ENCODE measurements around the gene PI4KA.
"Not testable (repeated sequence)": the region's sequence is repeated elsewhere in the genome, so short reads cannot be mapped to it uniquely, and the experiment has no call there.

The PI4KA gene

GRCh38 chr22:20852076-20852475 is 6.5 kb downstream of the PI4KA start:
- Histone ChIP-seq H3K9ac (ENCODE audit: low read depth in 1 of 2, low read length in 2 of 2) (no peak overlapping the region), H3K4me1 (ENCODE audit: control insufficient read depth in 1 of 2, insufficient read depth in 2 of 2, low read length in 2 of 2) (peaks cover 6 to 7% of the 10 kb centered on the region in 2 donors), H3K27ac (ENCODE audit: low read depth, low read length) (no peak overlapping the region), H3K27me3 (ENCODE audit: control insufficient read depth in 1 of 2, insufficient read depth in 2 of 2, low read length in 2 of 2) (no peaks in the 10 kb centered on the region), H3K36me3 (ENCODE audit: control insufficient read depth in 1 of 2, insufficient read depth in 2 of 2, low read length in 2 of 2) (no peaks in the 10 kb centered on the region), H3K4me3 (ENCODE audit: low read depth in 1 of 2, low read length in 2 of 2) (no peak overlapping the region), H3K9me3 (ENCODE audit: control insufficient read depth in 1 of 2, low read length in 2 of 2) (no peaks in the 10 kb centered on the region)

- no peak overlapping the region for H3K9ac ChIP-seq (ENCODE audit: low read depth in 1 of 2, low read length in 2 of 2)
- H3K4me3 ChIP-seq (ENCODE audit: low read depth in 1 of 2, low read length in 2 of 2) = no peak overlapping the region
- no peaks in the 10 kb centered on the region for H3K9me3 ChIP-seq (ENCODE audit: control insufficient read depth in 1 of 2, low read length in 2 of 2)
- no peaks in the 10 kb centered on the region for H3K36me3 ChIP-seq (ENCODE audit: control insufficient read depth in 1 of 2, insufficient read depth in 2 of 2, low read length in 2 of 2)
- H3K27me3 ChIP-seq (ENCODE audit: control insufficient read depth in 1 of 2, insufficient read depth in 2 of 2, low read length in 2 of 2) = no peaks in the 10 kb centered on the region
- H3K4me1 ChIP-seq (ENCODE audit: control insufficient read depth in 1 of 2, insufficient read depth in 2 of 2, low read length in 2 of 2) = peaks cover 16 to 21% of the 10 kb centered on the region in 2 donors
- no peak overlapping the region for H3K27ac ChIP-seq (ENCODE audit: low read depth, low read length)
These were observed 11.2 kb downstream of the PI4KA start for GRCh38 chr22:20847318-20847822.

GRCh38 chr22:20844055-20845037 is 14.3 kb downstream of the PI4KA start:
- no peaks in the 10 kb centered on the region for H3K36me3 ChIP-seq (ENCODE audit: control insufficient read depth in 1 of 2, insufficient read depth in 2 of 2, low read length in 2 of 2)
- H3K9me3 ChIP-seq (ENCODE audit: control insufficient read depth in 1 of 2, low read length in 2 of 2) = no peaks in the 10 kb centered on the region
- no peaks in the 10 kb centered on the region for H3K27me3 ChIP-seq (ENCODE audit: control insufficient read depth in 1 of 2, insufficient read depth in 2 of 2, low read length in 2 of 2)

GRCh38 chr22:20843501-20843900 is 15.1 kb downstream of the PI4KA start:
- no peak overlapping the region for H3K27ac ChIP-seq (ENCODE audit: low read depth, low read length)
- H3K27me3 ChIP-seq (ENCODE audit: control insufficient read depth in 1 of 2, insufficient read depth in 2 of 2, low read length in 2 of 2) = no peaks in the 10 kb centered on the region
- no peak overlapping the region for H3K4me3 ChIP-seq (ENCODE audit: low read depth in 1 of 2, low read length in 2 of 2)
- H3K36me3 ChIP-seq (ENCODE audit: control insufficient read depth in 1 of 2, insufficient read depth in 2 of 2, low read length in 2 of 2) = no peaks in the 10 kb centered on the region
- H3K9me3 ChIP-seq (ENCODE audit: control insufficient read depth in 1 of 2, low read length in 2 of 2) = no peaks in the 10 kb centered on the region
- no peak overlapping the region for H3K9ac ChIP-seq (ENCODE audit: low read depth in 1 of 2, low read length in 2 of 2)
- H3K4me1 ChIP-seq (ENCODE audit: control insufficient read depth in 1 of 2, insufficient read depth in 2 of 2, low read length in 2 of 2) = peaks cover 30% of the 10 kb centered on the region in 2 donors

More at GRCh38 chr22:20844055-20845037, 14.3 kb downstream of the PI4KA start:
- Histone ChIP-seq H3K9ac (ENCODE audit: low read depth in 1 of 2, low read length in 2 of 2) (no peak overlapping the region), H3K4me3 (ENCODE audit: low read depth in 1 of 2, low read length in 2 of 2) (no peak overlapping the region), H3K27ac (ENCODE audit: low read depth, low read length) (no peak overlapping the region), H3K4me1 (ENCODE audit: control insufficient read depth in 1 of 2, insufficient read depth in 2 of 2, low read length in 2 of 2) (peaks cover 30% of the 10 kb centered on the region in 2 donors)

- H3K36me3 ChIP-seq (ENCODE audit: control insufficient read depth in 1 of 2, insufficient read depth in 2 of 2, low read length in 2 of 2) = no peaks in the 10 kb centered on the region
- no peaks in the 10 kb centered on the region for H3K9me3 ChIP-seq (ENCODE audit: control insufficient read depth in 1 of 2, low read length in 2 of 2)
- peaks cover 30 to 34% of the 10 kb centered on the region in 2 donors for H3K4me1 ChIP-seq (ENCODE audit: control insufficient read depth in 1 of 2, insufficient read depth in 2 of 2, low read length in 2 of 2)
- no peak overlapping the region for H3K4me3 ChIP-seq (ENCODE audit: low read depth in 1 of 2, low read length in 2 of 2)
- no peaks in the 10 kb centered on the region for H3K27me3 ChIP-seq (ENCODE audit: control insufficient read depth in 1 of 2, insufficient read depth in 2 of 2, low read length in 2 of 2)
- H3K27ac ChIP-seq (ENCODE audit: low read depth, low read length) = no peak overlapping the region
- H3K9ac ChIP-seq (ENCODE audit: low read depth in 1 of 2, low read length in 2 of 2) = no peak overlapping the region
These were observed 17.8 kb downstream of the PI4KA start for GRCh38 chr22:20840646-20841371.

GRCh38 chr22:20839837-20840645 is 18.6 kb downstream of the PI4KA start:
- no peaks in the 10 kb centered on the region for H3K27me3 ChIP-seq (ENCODE audit: control insufficient read depth in 1 of 2, insufficient read depth in 2 of 2, low read length in 2 of 2)
- H3K9ac ChIP-seq (ENCODE audit: low read depth in 1 of 2, low read length in 2 of 2) = no peak overlapping the region
- no peak overlapping the region for H3K4me3 ChIP-seq (ENCODE audit: low read depth in 1 of 2, low read length in 2 of 2)
- no peaks in the 10 kb centered on the region for H3K9me3 ChIP-seq (ENCODE audit: control insufficient read depth in 1 of 2, low read length in 2 of 2)
- H3K4me1 ChIP-seq (ENCODE audit: control insufficient read depth in 1 of 2, insufficient read depth in 2 of 2, low read length in 2 of 2) = peaks cover 29 to 34% of the 10 kb centered on the region in 2 donors
- no peak overlapping the region for H3K27ac ChIP-seq (ENCODE audit: low read depth, low read length)
- no peaks in the 10 kb centered on the region for H3K36me3 ChIP-seq (ENCODE audit: control insufficient read depth in 1 of 2, insufficient read depth in 2 of 2, low read length in 2 of 2)

GRCh38 chr22:20839354-20839753 is 19.3 kb downstream of the PI4KA start:
- peaks cover 22 to 31% of the 10 kb centered on the region in 2 donors for H3K4me1 ChIP-seq (ENCODE audit: control insufficient read depth in 1 of 2, insufficient read depth in 2 of 2, low read length in 2 of 2)
- not testable (repeated sequence) for H3K27ac ChIP-seq (ENCODE audit: low read depth, low read length); H3K36me3 ChIP-seq (ENCODE audit: control insufficient read depth in 1 of 2, insufficient read depth in 2 of 2, low read length in 2 of 2); H3K9me3 ChIP-seq (ENCODE audit: control insufficient read depth in 1 of 2, low read length in 2 of 2); H3K27me3 ChIP-seq (ENCODE audit: control insufficient read depth in 1 of 2, insufficient read depth in 2 of 2, low read length in 2 of 2); H3K4me3 ChIP-seq (ENCODE audit: low read depth in 1 of 2, low read length in 2 of 2); H3K9ac ChIP-seq (ENCODE audit: low read depth in 1 of 2, low read length in 2 of 2)

- Histone ChIP-seq H3K27ac (ENCODE audit: low read depth, low read length) (no peak overlapping the region), H3K27me3 (ENCODE audit: control insufficient read depth in 1 of 2, insufficient read depth in 2 of 2, low read length in 2 of 2) (no peaks in the 10 kb centered on the region), H3K4me1 (ENCODE audit: control insufficient read depth in 1 of 2, insufficient read depth in 2 of 2, low read length in 2 of 2) (peaks cover 10 to 18% of the 10 kb centered on the region in 2 donors), H3K36me3 (ENCODE audit: control insufficient read depth in 1 of 2, insufficient read depth in 2 of 2, low read length in 2 of 2) (peaks cover 13 to 23% of the 10 kb centered on the region in 2 donors), H3K4me3 (ENCODE audit: low read depth in 1 of 2, low read length in 2 of 2) (no peak overlapping the region), H3K9me3 (ENCODE audit: control insufficient read depth in 1 of 2, low read length in 2 of 2) (no peaks in the 10 kb centered on the region), H3K9ac (ENCODE audit: low read depth in 1 of 2, low read length in 2 of 2) (no peak overlapping the region)
These were observed 21.4 kb downstream of the PI4KA start for GRCh38 chr22:20836987-20837823.

GRCh38 chr22:20834725-20835124 is 23.9 kb downstream of the PI4KA start:
- Histone ChIP-seq H3K9ac (ENCODE audit: low read depth in 1 of 2, low read length in 2 of 2) (no peak overlapping the region), H3K36me3 (ENCODE audit: control insufficient read depth in 1 of 2, insufficient read depth in 2 of 2, low read length in 2 of 2) (peaks cover 15 to 42% of the 10 kb centered on the region in 2 donors), H3K27me3 (ENCODE audit: control insufficient read depth in 1 of 2, insufficient read depth in 2 of 2, low read length in 2 of 2) (no peaks in the 10 kb centered on the region), H3K4me3 (ENCODE audit: low read depth in 1 of 2, low read length in 2 of 2) (no peak overlapping the region), H3K27ac (ENCODE audit: low read depth, low read length) (no peak overlapping the region), H3K9me3 (ENCODE audit: control insufficient read depth in 1 of 2, low read length in 2 of 2) (no peaks in the 10 kb centered on the region), H3K4me1 (ENCODE audit: control insufficient read depth in 1 of 2, insufficient read depth in 2 of 2, low read length in 2 of 2) (peaks cover 0 to 4% of the 10 kb centered on the region in 2 donors)

All from duodenal mucosa (tissue), 2 donors.